Fibroblast of lung (primary cell): ENCODE measurements around the gene IGFL2. TPM values are rescaled to one million over a fixed set of nuclear protein-coding genes. Genes with fewer than 3 reads are reported as not detected.

ENCODE experiments used
- DNase-seq, 2 donors: peaks; one replicate each; pipeline versions ENCODE4 v3.0.0 to v3.0.0-alpha.2; 2010; ENCODE audit warnings: low read depth in 2 of 2
- H2AFZ ChIP-seq: 2 replicates; pipeline ENCODE4 v1.5.1; 2012; ENCODE audit warnings: low read length, control low read depth, inconsistent platforms
- H3K27ac ChIP-seq: 2 replicates; pipeline ENCODE4 v1.5.1; 2011; ENCODE audit warnings: low read length, control low read depth; ENCODE audit not compliant: insufficient read depth
- H3K27me3 ChIP-seq: 2 replicates; pipeline ENCODE4 v1.5.1; 2011; ENCODE audit warnings: mild to moderate bottlenecking, low read length; ENCODE audit not compliant: control insufficient read depth, insufficient read depth
- H3K36me3 ChIP-seq: 2 replicates; pipeline ENCODE4 v1.5.1; 2011; ENCODE audit warnings: low read length; ENCODE audit not compliant: control insufficient read depth, insufficient read depth
- H3K4me1 ChIP-seq: 2 replicates; pipeline ENCODE4 v1.5.1; 2011; ENCODE audit warnings: low read length; ENCODE audit not compliant: control insufficient read depth, insufficient read depth; ENCODE audit errors: extremely low read depth
- H3K4me2 ChIP-seq: 2 replicates; pipeline ENCODE4 v1.5.1; 2011; ENCODE audit warnings: low read length, control low read depth; ENCODE audit not compliant: insufficient read depth; ENCODE audit errors: extremely low read depth
- H3K4me3 ChIP-seq, 4 experiments: fragments of 200-600 bp in 1 of 4; sonication (generic) in 1 of 4; replicated peaks in 1 of 4; 2 replicates each; pipeline ENCODE4 v1.5.1; 2011 to 2016; ENCODE audit warnings: low read length in 4 of 4, low read depth in 3 of 4, mild to moderate bottlenecking in 3 of 4, control low read depth in 2 of 4, inconsistent platforms in 1 of 4, mixed read lengths in 1 of 4; ENCODE audit not compliant: insufficient read depth in 1 of 4; ENCODE audit errors: control extremely low read depth in 1 of 4
- H3K79me2 ChIP-seq: 2 replicates; pipeline ENCODE4 v1.5.1; 2012; ENCODE audit warnings: mild to moderate bottlenecking, low read length, inconsistent platforms; ENCODE audit not compliant: control insufficient read depth, insufficient read depth
- H3K9ac ChIP-seq: 2 replicates; pipeline ENCODE4 v1.5.1; 2011; ENCODE audit warnings: mild to moderate bottlenecking, low read length, control low read depth; ENCODE audit not compliant: insufficient read depth
- H3K9me3 ChIP-seq: 2 replicates; pipeline ENCODE4 v1.5.1; 2012; ENCODE audit warnings: low read depth, low read length; ENCODE audit not compliant: control insufficient read depth, insufficient read depth
- H4K20me1 ChIP-seq: 2 replicates; pipeline ENCODE4 v1.5.1; 2011; ENCODE audit warnings: low read length; ENCODE audit not compliant: control insufficient read depth, insufficient read depth; ENCODE audit errors: extremely low read depth
- EZH2 ChIP-seq: IDR thresholded peaks from 2 replicates; pipeline ENCODE4 v1.5.1; 2012; ENCODE audit warnings: low read length, control low read depth, mild to moderate bottlenecking; ENCODE audit errors: missing control alignments
- polyA plus RNA-seq, 2 donors: library from polyadenylated mRNA; depleted of rRNA in 1 of 2; stranded (reverse) in 1 of 2; unstranded in 1 of 2; fragments of >200 nt; gene quantifications; 2 replicates each; pipeline ENCODE4 v1.2.1, GENCODE V29; 2011 to 2012; ENCODE audit warnings: missing spikeins in 1 of 2
- total RNA-seq: library from RNA; depleted of rRNA; stranded (reverse); fragments of >200 nt; gene quantifications from 2 replicates; pipeline ENCODE4 v1.2.1, GENCODE V29; 2014
- TF ChIP-seq, protein P1 (sequence below), 2 donors: IDR thresholded peaks in 1 of 2; conservative IDR thresholded peaks in 1 of 2; 1 replicate in 1 of 2; 2 replicates in 1 of 2; pipeline ENCODE4 v1.5.1; 2011 to 2012; ENCODE audit warnings: low read length in 2 of 2, control low read depth in 1 of 2, inconsistent platforms in 1 of 2, low read depth in 1 of 2, mild to moderate bottlenecking in 1 of 2

The IGFL2 gene
- total and polyA plus RNA-seq, 2 donors (not counting 1 experiment from before 2014, with no cell fraction given), result not detected

DNA sequence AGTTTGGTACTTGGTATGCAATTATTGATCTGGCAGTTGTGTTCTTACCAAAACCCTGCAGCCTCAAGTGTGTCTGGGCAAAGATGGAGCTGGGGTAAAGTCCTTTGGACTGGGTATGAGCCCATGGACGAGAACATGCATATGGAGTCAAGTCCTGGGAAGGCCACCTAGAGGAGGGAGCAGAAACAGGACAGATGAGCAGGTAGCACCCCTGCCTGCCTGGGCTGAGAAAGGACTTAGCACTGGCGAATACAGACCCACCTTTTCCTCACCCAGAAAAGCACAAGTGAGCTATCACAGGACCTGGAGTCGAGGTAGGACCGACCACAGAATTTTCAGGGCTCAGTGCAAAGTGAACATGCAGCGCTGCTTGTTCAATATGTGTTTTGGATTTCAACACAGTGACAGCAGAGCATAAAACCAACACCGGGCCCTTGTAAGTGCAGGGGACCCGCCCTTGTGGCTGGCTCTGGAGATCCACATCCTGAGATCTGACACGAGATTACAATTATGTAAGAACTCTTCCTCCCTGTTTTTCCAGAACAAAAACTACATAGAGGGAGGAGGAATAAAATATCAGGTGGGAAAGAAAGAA is 25.9 kb downstream of the IGFL2 start:
- Histone ChIP-seq H3K4me3 (no peak overlapping the region), H3K27ac (no peak overlapping the region), H3K4me1 (no peaks in the 10 kb centered on the region), H3K9ac (no peak overlapping the region), H3K27me3 (peaks cover 2% of the 10 kb centered on the region), H3K36me3 (no peaks in the 10 kb centered on the region), H2AFZ (no peak overlapping the region), H3K4me2 (no peak overlapping the region), H4K20me1 (no peaks in the 10 kb centered on the region), H3K79me2 (no peaks in the 10 kb centered on the region), H3K9me3 (no peaks in the 10 kb centered on the region)
- TF ChIP-seq, protein P1, sequence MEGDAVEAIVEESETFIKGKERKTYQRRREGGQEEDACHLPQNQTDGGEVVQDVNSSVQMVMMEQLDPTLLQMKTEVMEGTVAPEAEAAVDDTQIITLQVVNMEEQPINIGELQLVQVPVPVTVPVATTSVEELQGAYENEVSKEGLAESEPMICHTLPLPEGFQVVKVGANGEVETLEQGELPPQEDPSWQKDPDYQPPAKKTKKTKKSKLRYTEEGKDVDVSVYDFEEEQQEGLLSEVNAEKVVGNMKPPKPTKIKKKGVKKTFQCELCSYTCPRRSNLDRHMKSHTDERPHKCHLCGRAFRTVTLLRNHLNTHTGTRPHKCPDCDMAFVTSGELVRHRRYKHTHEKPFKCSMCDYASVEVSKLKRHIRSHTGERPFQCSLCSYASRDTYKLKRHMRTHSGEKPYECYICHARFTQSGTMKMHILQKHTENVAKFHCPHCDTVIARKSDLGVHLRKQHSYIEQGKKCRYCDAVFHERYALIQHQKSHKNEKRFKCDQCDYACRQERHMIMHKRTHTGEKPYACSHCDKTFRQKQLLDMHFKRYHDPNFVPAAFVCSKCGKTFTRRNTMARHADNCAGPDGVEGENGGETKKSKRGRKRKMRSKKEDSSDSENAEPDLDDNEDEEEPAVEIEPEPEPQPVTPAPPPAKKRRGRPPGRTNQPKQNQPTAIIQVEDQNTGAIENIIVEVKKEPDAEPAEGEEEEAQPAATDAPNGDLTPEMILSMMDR (conservative IDR thresholded peaks at IDR 0.05 in 1 of 2, IDR thresholded peaks at IDR 0.05 in 1 of 2; ENCODE audit: low read depth in 1 of 2, low read length in 2 of 2), result no peak
- no peak for TF ChIP-seq EZH2
- DNase-seq, result no peak

DNA sequence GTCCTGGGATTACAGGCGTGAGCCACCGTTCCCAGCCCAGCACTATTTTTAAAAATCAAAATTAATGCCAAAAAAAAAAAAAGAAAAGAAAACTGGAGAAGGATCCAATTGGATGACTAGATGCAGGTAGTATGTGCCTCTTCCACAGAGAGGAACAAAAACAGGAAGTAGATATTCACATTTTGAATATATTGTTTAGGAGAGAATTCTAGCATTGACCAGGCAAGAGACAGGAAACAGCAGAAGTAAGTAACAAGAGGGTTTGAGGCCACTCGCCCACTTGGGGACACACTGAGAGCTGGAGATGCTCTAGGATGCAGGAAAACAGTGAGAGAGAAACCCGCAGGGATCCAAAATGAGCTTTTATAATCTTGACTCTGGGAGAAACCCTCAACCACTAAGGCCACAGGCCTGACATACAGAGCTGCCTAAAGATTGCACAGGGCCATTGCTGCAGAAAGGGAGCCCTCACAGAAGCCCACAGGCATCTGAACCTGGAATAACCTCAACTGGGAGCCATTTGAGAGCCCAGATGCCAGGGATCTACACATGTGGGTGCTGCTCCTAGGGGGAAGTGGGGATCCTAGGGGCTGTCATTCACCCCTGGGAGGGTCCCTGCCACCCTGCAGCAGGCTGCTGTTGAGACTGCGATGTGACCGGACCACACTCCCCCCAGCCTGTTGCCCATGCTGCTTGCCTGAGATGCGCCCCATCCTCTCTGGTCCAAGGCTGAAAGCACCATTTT is 28.2 kb downstream of the IGFL2 start:
- Histone ChIP-seq H3K27me3 (peaks cover 2% of the 10 kb centered on the region), H3K9ac (no peak overlapping the region), H4K20me1 (no peaks in the 10 kb centered on the region), H2AFZ (no peak overlapping the region), H3K9me3 (no peaks in the 10 kb centered on the region), H3K4me1 (no peaks in the 10 kb centered on the region), H3K27ac (no peak overlapping the region), H3K36me3 (no peaks in the 10 kb centered on the region), H3K4me2 (no peak overlapping the region), H3K79me2 (no peaks in the 10 kb centered on the region), H3K4me3 (no peak overlapping the region)
- TF ChIP-seq, protein P1 (conservative IDR thresholded peaks at IDR 0.05 in 1 of 2, IDR thresholded peaks at IDR 0.05 in 1 of 2; ENCODE audit: low read depth in 1 of 2, low read length in 2 of 2), result no peak
- TF ChIP-seq EZH2, result no peak
- DNase-seq, result no peak

DNA sequence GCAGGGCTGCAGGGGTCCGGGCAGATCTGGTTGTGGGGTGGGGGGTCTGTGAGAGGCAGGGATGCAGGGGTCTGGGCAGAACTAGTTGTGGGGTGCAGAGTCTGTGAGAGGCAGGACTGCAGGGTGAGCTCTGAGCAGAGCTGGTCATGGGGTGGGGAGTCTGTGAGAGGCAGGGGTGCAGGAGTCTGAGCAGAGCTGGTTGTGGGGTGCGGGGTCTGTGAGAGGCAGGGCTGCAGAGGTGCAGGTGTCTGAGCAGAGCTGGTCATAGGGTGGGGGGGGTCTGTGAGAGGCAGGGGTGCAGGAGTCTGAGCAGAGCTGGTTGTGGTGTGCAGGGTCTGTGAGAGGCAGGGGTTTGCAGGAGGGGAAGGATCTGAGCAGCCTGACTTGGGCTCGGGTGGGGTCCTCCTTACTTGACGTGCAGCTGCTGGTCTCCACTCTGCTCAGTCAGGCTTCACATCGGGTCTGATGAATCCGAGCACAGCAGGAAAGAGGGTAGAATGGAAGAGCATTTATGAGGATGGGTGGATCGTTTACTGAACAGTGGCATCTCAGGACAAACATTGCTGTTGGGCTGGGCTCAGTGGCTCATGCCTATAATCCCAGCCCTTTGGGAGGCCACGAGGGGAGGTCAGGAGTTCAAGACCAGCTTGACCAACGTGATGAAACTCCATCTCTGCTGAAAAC is 31.2 kb downstream of the IGFL2 start:
- DNase-seq, result no peak
- Histone ChIP-seq H3K4me3 (no peak overlapping the region), H3K9me3 (no peaks in the 10 kb centered on the region), H3K9ac (no peak overlapping the region), H3K79me2 (no peaks in the 10 kb centered on the region), H2AFZ (no peak overlapping the region), H4K20me1 (no peaks in the 10 kb centered on the region), H3K27me3 (no peaks in the 10 kb centered on the region), H3K27ac (no peak overlapping the region), H3K4me1 (no peaks in the 10 kb centered on the region), H3K36me3 (no peaks in the 10 kb centered on the region), H3K4me2 (no peak overlapping the region)
- TF ChIP-seq EZH2, result no peak
- TF ChIP-seq, protein P1 (conservative IDR thresholded peaks at IDR 0.05 in 1 of 2, IDR thresholded peaks at IDR 0.05 in 1 of 2; ENCODE audit: low read depth in 1 of 2, low read length in 2 of 2), result no peak
